Ovary (tissue), 3 donors: ENCODE data around the gene LEMD2.
"Not testable (repeated sequence)": the region's sequence is repeated elsewhere in the genome, so short reads cannot be mapped to it uniquely, and the experiment has no call there.

ENCODE experiments used
- POLR2A ChIP-seq: fragments of 450-650 bp; IDR thresholded peaks from one replicate; pipeline ENCODE4 v1.6.1; 2017; ENCODE audit warnings: antibody characterized with exemption, mild to moderate bottlenecking, moderate library complexity
- TF ChIP-seq, protein P1 (sequence below), 3 donors: fragments of 450-650 bp in 2 of 3; fragments of 200-600 bp in 1 of 3; IDR thresholded peaks; one replicate each; pipeline versions ENCODE4 v1.5.1 to v1.8.0; 2016 to 2022; ENCODE audit warnings: antibody characterized with exemption in 3 of 3, mild to moderate bottlenecking in 1 of 3
- donor health status: DM: no; HTN: no; CAD: no.

DNA sequence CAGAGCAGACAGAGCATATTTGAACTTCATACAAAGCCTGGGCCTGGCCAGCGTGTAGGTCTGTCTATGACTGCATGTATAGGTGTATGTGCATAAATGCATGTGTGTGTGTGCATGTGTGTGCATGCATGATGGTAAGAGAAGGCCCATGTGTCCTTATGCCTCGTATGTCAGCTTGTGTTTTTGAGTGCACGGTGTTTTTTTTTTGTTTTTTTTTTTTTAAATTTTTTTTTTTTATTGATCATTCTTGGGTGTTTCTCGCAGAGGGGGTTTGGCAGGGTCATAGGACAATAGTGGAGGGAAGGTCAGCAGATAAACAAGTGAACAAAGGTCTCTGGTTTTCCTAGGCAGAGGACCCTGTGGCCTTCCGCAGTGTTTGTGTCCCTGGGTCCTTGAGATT lies 42.8 kb upstream of the LEMD2 start:
- TF ChIP-seq, protein P1, sequence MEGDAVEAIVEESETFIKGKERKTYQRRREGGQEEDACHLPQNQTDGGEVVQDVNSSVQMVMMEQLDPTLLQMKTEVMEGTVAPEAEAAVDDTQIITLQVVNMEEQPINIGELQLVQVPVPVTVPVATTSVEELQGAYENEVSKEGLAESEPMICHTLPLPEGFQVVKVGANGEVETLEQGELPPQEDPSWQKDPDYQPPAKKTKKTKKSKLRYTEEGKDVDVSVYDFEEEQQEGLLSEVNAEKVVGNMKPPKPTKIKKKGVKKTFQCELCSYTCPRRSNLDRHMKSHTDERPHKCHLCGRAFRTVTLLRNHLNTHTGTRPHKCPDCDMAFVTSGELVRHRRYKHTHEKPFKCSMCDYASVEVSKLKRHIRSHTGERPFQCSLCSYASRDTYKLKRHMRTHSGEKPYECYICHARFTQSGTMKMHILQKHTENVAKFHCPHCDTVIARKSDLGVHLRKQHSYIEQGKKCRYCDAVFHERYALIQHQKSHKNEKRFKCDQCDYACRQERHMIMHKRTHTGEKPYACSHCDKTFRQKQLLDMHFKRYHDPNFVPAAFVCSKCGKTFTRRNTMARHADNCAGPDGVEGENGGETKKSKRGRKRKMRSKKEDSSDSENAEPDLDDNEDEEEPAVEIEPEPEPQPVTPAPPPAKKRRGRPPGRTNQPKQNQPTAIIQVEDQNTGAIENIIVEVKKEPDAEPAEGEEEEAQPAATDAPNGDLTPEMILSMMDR (IDR thresholded peaks at IDR 0.05): not testable (repeated sequence)
- TF ChIP-seq POLR2A: not testable (repeated sequence)
